Stomach (tissue), 9 donors: Measurements from ENCODE around the gene HNF4A. TPM values are rescaled to one million over a fixed set of nuclear protein-coding genes. Genes with fewer than 3 reads are reported as not detected.

Source experiments
- DNase-seq, 2 donors: peaks; one replicate each; pipeline versions ENCODE4 v3.0.0 to v3.0.0-alpha.2; 2013 to 2019
- H3K27ac ChIP-seq, 5 donors: fragments of 200-600 bp in 4 of 5; sonication (generic) in 4 of 5; one replicate each; pipeline ENCODE4 v1.5.1; 2013 to 2019; ENCODE audit warnings: mild to moderate bottlenecking in 1 of 5, moderate library complexity in 1 of 5
- H3K27me3 ChIP-seq, 3 donors: fragments of 200-600 bp; sonication (generic); one replicate each; pipeline ENCODE4 v1.5.1; 2017 to 2019; ENCODE audit warnings: mixed run types in 1 of 3
- H3K36me3 ChIP-seq, 4 donors: fragments of 200-600 bp; sonication (generic); 1 replicate in 3 of 4; 2 replicates in 1 of 4; pipeline ENCODE4 v1.5.1; 2016 to 2019
- H3K4me1 ChIP-seq, 4 donors: fragments of 200-600 bp; sonication (generic); one replicate each; pipeline ENCODE4 v1.5.1; 2016 to 2019
- H3K4me3 ChIP-seq, 4 donors: fragments of 200-600 bp; sonication (generic) in 3 of 4; one replicate each; pipeline ENCODE4 v1.5.1; 2016 to 2019; ENCODE audit warnings: mild to moderate bottlenecking in 1 of 4
- H3K9me3 ChIP-seq, 4 donors: fragments of 200-600 bp; sonication (generic); one replicate each; pipeline ENCODE4 v1.5.1; 2016 to 2019
- EP300 ChIP-seq: sonication (generic); formaldehyde crosslinking; IDR thresholded peaks from one replicate; pipeline ENCODE4 v1.6.1; 2017; ENCODE audit warnings: antibody characterized with exemption
- POLR2A ChIP-seq, 4 donors: fragments of 450-650 bp; IDR thresholded peaks; one replicate each; pipeline ENCODE4 v1.6.1; 2016; ENCODE audit warnings: antibody characterized with exemption in 4 of 4, control low read depth in 2 of 4, mild to moderate bottlenecking in 1 of 4, moderate library complexity in 1 of 4
- POLR2AphosphoS5 ChIP-seq, 3 donors: sonication (generic); formaldehyde crosslinking; IDR thresholded peaks; one replicate each; pipeline ENCODE4 v1.6.1; 2016; ENCODE audit warnings: antibody characterized with exemption in 3 of 3
- WGBS, 5 donors: extraction: QIAGEN DNeasy Blood & Tissue Kit in 3 of 5; methylation state at CpG; one replicate each; pipeline versions ENCODE4 v1.1.5 to v1.1.7; 2013 to 2018; 5-methylcytosine and 5-hydroxymethylcytosine counted together
- intact Hi-C: fragments of 100-400 bp; cut with DNase I; formaldehyde crosslinking; loops from one replicate; pipeline ENCODE4 v1.15.1; 2023; ENCODE audit warnings: low total_unique reads
- polyA plus RNA-seq, 3 donors: library from polyadenylated mRNA; stranded (reverse); fragments of 200-250 nt; gene quantifications; one replicate each; pipeline ENCODE4 v1.2.3, GENCODE V29; 2013
- total RNA-seq, 5 donors: library from RNA; depleted of rRNA; stranded (reverse); fragments of >200 nt; gene quantifications; one replicate each; pipeline versions ENCODE4 v1.1.0 to v1.2.3, GENCODE V29; 2014 to 2016
- TF ChIP-seq, protein P1 (sequence below), 7 experiments: fragments of 450-650 bp in 4 of 7; fragments of 200-600 bp in 3 of 7; sonication (generic) in 3 of 7; IDR thresholded peaks; one replicate each; pipeline ENCODE4 v1.5.1; 2016 to 2019; ENCODE audit warnings: antibody characterized with exemption in 7 of 7, control low read depth in 2 of 7, mild to moderate bottlenecking in 1 of 7
- donor health status: healthy with polysubstance abuse.
- donor health status: Bipolar disorder and iron deficiency.
- donor health status: healthy.

Gene HNF4A
- total and polyA plus RNA-seq, 8 donors = 1.3 to 64.8 (median 23.5) TPM

GRCh38 chr20:44395461-44396340, 40.2 kb downstream of the HNF4A start:
- no peak overlapping the region for H3K27ac ChIP-seq
- no peak overlapping the region for H3K4me3 ChIP-seq
- no peaks in the 10 kb centered on the region for H3K36me3 ChIP-seq
- DNase-seq = no peak
- intact Hi-C loops = no loop called here
- 62 to 74% (median 68%) methylated on average over 11 of the region's 11 CpGs for WGBS, 5 donors
- no peaks in the 10 kb centered on the region for H3K9me3 ChIP-seq
- TF ChIP-seq, protein P1, sequence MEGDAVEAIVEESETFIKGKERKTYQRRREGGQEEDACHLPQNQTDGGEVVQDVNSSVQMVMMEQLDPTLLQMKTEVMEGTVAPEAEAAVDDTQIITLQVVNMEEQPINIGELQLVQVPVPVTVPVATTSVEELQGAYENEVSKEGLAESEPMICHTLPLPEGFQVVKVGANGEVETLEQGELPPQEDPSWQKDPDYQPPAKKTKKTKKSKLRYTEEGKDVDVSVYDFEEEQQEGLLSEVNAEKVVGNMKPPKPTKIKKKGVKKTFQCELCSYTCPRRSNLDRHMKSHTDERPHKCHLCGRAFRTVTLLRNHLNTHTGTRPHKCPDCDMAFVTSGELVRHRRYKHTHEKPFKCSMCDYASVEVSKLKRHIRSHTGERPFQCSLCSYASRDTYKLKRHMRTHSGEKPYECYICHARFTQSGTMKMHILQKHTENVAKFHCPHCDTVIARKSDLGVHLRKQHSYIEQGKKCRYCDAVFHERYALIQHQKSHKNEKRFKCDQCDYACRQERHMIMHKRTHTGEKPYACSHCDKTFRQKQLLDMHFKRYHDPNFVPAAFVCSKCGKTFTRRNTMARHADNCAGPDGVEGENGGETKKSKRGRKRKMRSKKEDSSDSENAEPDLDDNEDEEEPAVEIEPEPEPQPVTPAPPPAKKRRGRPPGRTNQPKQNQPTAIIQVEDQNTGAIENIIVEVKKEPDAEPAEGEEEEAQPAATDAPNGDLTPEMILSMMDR (IDR thresholded peaks at IDR 0.05) = no peak
- no peak for TF ChIP-seq EP300
- no peak for TF ChIP-seq POLR2AphosphoS5 (IDR thresholded peaks at IDR 0.05)
- TF ChIP-seq POLR2A (IDR thresholded peaks at IDR 0.05) = no peak
- H3K27me3 ChIP-seq = peaks cover 0 to 10% (median 0%) of the 10 kb centered on the region in 3 donors
- H3K4me1 ChIP-seq = peaks cover 9 to 35% (median 18%) of the 10 kb centered on the region in 4 donors

- intact Hi-C loops = no loop called here
- H3K27ac ChIP-seq = no peak overlapping the region
- DNase-seq = no peak
These were observed 41.1 kb downstream of the HNF4A start for GRCh38 chr20:44396369-44397130.

DNA sequence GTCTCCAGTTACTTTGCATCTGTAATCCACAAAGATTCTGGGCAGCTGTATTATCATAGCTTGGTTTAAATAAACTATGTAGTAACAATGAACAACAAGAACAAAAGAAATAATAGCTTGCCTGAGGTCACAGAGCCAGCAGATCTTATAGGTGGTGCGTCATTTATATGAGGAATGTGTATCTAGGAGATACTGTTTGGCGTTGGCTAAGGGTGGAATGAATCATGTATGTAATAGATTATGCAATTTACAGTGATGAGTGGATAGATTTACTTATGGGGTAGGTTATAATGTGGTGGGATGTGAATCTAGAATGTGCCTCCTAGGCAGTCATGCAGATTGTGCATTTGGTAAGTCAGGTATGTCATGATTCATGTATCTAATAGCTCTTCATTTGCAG, 42.8 kb downstream of the HNF4A start:
- H3K36me3 ChIP-seq = no peaks in the 10 kb centered on the region
- TF ChIP-seq, protein P1 (IDR thresholded peaks at IDR 0.05) = no peak
- TF ChIP-seq POLR2AphosphoS5 (IDR thresholded peaks at IDR 0.05) = no peak
- no peak for TF ChIP-seq EP300
- no peak for TF ChIP-seq POLR2A (IDR thresholded peaks at IDR 0.05)
- intact Hi-C loops = no loop called here
- H3K9me3 ChIP-seq = no peaks in the 10 kb centered on the region
- H3K27ac ChIP-seq = no peak overlapping the region
- H3K4me3 ChIP-seq = no peak overlapping the region
- no peak for DNase-seq
- WGBS, 5 donors = 50 to 62% (median 60%) methylated on average over 2 of the region's 2 CpGs
- peaks cover 0 to 24% (median 0%) of the 10 kb centered on the region in 3 donors for H3K27me3 ChIP-seq
- peaks cover 13 to 39% (median 24%) of the 10 kb centered on the region in 4 donors for H3K4me1 ChIP-seq

More at GRCh38 chr20:44396369-44397130, 41.1 kb downstream of the HNF4A start:
- 59 to 69% (median 65%) methylated on average over 7 to 8 of the region's 8 CpGs for WGBS, 5 donors
- TF ChIP-seq, protein P1 (IDR thresholded peaks at IDR 0.05) = no peak
- no peak for TF ChIP-seq POLR2A (IDR thresholded peaks at IDR 0.05)
- TF ChIP-seq EP300 = no peak
- Histone ChIP-seq H3K9me3 (no peaks in the 10 kb centered on the region), H3K4me1 (peaks cover 13 to 44% (median 24%) of the 10 kb centered on the region in 4 donors), H3K27me3 (peaks cover 0 to 18% (median 0%) of the 10 kb centered on the region in 3 donors), H3K36me3 (no peaks in the 10 kb centered on the region), H3K4me3 (no peak overlapping the region)

DNA sequence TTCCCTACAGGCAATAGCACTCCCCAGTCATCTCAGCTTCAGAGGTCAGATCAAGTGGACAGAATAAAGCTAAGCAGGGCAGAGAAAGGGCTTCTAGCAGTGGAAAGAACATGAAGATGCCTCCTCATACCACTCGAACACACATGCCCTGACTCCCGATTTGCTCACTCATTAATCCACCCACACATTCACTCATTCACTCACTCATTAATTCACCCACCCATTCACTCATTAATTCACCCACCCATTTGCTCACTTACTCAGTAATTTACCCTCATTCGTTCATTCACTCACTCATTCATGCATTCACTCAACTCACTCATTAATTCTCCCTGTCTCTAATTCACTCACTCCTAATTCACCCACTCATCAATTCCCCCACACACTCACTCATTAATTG, 43.9 kb downstream of the HNF4A start:
- 69 to 82% (median 80%) methylated on average over 3 of the region's 3 CpGs for WGBS, 5 donors
- TF ChIP-seq, protein P1 (IDR thresholded peaks at IDR 0.05) = no peak
- TF ChIP-seq POLR2A (IDR thresholded peaks at IDR 0.05) (no peak), POLR2AphosphoS5 (IDR thresholded peaks at IDR 0.05) (no peak), EP300 (no peak)
- no peaks in the 10 kb centered on the region for H3K9me3 ChIP-seq
- no peak overlapping the region for H3K4me3 ChIP-seq
- DNase-seq = no peak
- no peak overlapping the region for H3K27ac ChIP-seq
- peaks cover 0 to 24% (median 0%) of the 10 kb centered on the region in 3 donors for H3K27me3 ChIP-seq
- peaks cover 12 to 31% (median 16%) of the 10 kb centered on the region in 4 donors for H3K4me1 ChIP-seq
- no peaks in the 10 kb centered on the region for H3K36me3 ChIP-seq
- intact Hi-C loops = no loop called here
